Sigmoid colon (tissue), 7 donors: ENCODE data around the gene BRS3. TPM values are rescaled to one million over a fixed set of nuclear protein-coding genes. Genes with fewer than 3 reads are reported as not detected.

Experiments
- DNase-seq: peaks from one replicate; pipeline ENCODE4 v3.0.0-alpha.2; 2019
- H3K27ac ChIP-seq, 4 donors: fragments of 200-600 bp; sonication (generic); one replicate each; pipeline ENCODE4 v1.5.1; 2016 to 2019; ENCODE audit warnings: mild to moderate bottlenecking in 1 of 4
- H3K27me3 ChIP-seq, 3 donors: fragments of 200-600 bp; sonication (generic); one replicate each; pipeline ENCODE4 v1.5.1; 2019; ENCODE audit warnings: mild to moderate bottlenecking in 1 of 3
- H3K36me3 ChIP-seq, 4 donors: fragments of 200-600 bp; sonication (generic); one replicate each; pipeline ENCODE4 v1.5.1; 2016 to 2019
- H3K4me1 ChIP-seq, 4 donors: fragments of 200-600 bp; sonication (generic); one replicate each; pipeline ENCODE4 v1.5.1; 2017 to 2019
- H3K4me3 ChIP-seq, 4 donors: fragments of 200-600 bp; sonication (generic); one replicate each; pipeline ENCODE4 v1.5.1; 2017 to 2019; ENCODE audit warnings: mild to moderate bottlenecking in 2 of 4, moderate library complexity in 1 of 4
- H3K9me3 ChIP-seq, 4 donors: fragments of 200-600 bp in 3 of 4; sonication (generic) in 3 of 4; one replicate each; pipeline versions ENCODE4 v1.5.1 to v1.6.1; 2013 to 2019
- EP300 ChIP-seq, 4 donors: sonication (generic); formaldehyde crosslinking; IDR thresholded peaks; one replicate each; pipeline ENCODE4 v1.6.1; 2017; ENCODE audit warnings: antibody characterized with exemption in 4 of 4
- POLR2A ChIP-seq, 2 donors: fragments of 450-650 bp; IDR thresholded peaks; one replicate each; pipeline ENCODE4 v1.6.1; 2016; ENCODE audit warnings: antibody characterized with exemption in 2 of 2, mild to moderate bottlenecking in 2 of 2, moderate library complexity in 2 of 2
- POLR2AphosphoS5 ChIP-seq, 4 donors: sonication (generic); formaldehyde crosslinking; IDR thresholded peaks; one replicate each; pipeline ENCODE4 v1.6.1; 2017; ENCODE audit warnings: antibody characterized with exemption in 4 of 4
- WGBS, 2 donors: extraction: QIAGEN DNeasy Blood & Tissue Kit; methylation state at CpG; one replicate each; pipeline ENCODE4 v1.1.7; 2013; 5-methylcytosine and 5-hydroxymethylcytosine counted together
- intact Hi-C: fragments of 100-400 bp; cut with DNase I; formaldehyde crosslinking; loops from one replicate; pipeline ENCODE4 v1.15.1; 2023
- polyA plus RNA-seq, 3 donors: library from polyadenylated mRNA; stranded (reverse); fragments of 200-250 nt; gene quantifications; one replicate each; pipeline ENCODE4 v1.2.3, GENCODE V29; 2013
- total RNA-seq, 4 donors: library from RNA; depleted of rRNA; stranded (reverse); fragments of >200 nt; gene quantifications; one replicate each; pipeline ENCODE4 v1.1.0, GENCODE V29; 2016
- TF ChIP-seq, protein P1 (sequence below), 4 experiments: fragments of 450-650 bp in 3 of 4; fragments of 200-600 bp in 1 of 4; IDR thresholded peaks; one replicate each; pipeline ENCODE4 v1.5.1; 2016 to 2019; ENCODE audit warnings: antibody characterized with exemption in 4 of 4, mild to moderate bottlenecking in 3 of 4, moderate library complexity in 2 of 4
- donor health status: healthy with polysubstance abuse.
- donor health status: Bipolar disorder and iron deficiency.
- donor health status: healthy.

BRS3 gene
- total and polyA plus RNA-seq, 7 donors, result not detected

DNA sequence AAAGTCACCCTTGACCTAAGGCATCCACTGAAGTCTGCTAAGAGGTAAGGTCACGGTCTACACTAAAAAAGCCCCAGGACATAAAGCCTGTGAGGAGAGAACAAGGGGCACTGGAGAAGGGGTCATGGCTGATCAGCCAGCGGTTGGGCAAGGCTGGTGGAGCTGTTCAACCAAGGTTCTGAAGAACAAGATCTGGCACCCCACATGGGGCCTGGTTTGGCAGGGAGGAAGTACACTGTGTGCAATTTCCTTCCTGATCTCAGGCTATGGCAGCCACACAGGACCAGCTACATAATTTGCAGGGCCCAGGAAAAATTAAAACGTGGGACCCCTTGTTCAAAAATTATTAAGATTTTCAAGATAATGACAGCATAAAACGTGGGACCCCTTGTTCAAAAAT is 14.1 kb upstream of the BRS3 start:
- Histone ChIP-seq H3K4me3 (no peak overlapping the region), H3K27me3 (peaks cover 0 to 3% (median 0%) of the 10 kb centered on the region in 3 donors), H3K9me3 (no peaks in the 10 kb centered on the region), H3K36me3 (no peaks in the 10 kb centered on the region), H3K27ac (no peak overlapping the region), H3K4me1 (no peaks in the 10 kb centered on the region)
- intact Hi-C loops, result no loop called here
- WGBS, 2 donors, result 77% methylated on average over 4 of the region's 4 CpGs
- TF ChIP-seq POLR2AphosphoS5 (IDR thresholded peaks at IDR 0.05) (no peak), POLR2A (IDR thresholded peaks at IDR 0.05) (no peak), EP300 (IDR thresholded peaks at IDR 0.05) (no peak)
- TF ChIP-seq, protein P1, sequence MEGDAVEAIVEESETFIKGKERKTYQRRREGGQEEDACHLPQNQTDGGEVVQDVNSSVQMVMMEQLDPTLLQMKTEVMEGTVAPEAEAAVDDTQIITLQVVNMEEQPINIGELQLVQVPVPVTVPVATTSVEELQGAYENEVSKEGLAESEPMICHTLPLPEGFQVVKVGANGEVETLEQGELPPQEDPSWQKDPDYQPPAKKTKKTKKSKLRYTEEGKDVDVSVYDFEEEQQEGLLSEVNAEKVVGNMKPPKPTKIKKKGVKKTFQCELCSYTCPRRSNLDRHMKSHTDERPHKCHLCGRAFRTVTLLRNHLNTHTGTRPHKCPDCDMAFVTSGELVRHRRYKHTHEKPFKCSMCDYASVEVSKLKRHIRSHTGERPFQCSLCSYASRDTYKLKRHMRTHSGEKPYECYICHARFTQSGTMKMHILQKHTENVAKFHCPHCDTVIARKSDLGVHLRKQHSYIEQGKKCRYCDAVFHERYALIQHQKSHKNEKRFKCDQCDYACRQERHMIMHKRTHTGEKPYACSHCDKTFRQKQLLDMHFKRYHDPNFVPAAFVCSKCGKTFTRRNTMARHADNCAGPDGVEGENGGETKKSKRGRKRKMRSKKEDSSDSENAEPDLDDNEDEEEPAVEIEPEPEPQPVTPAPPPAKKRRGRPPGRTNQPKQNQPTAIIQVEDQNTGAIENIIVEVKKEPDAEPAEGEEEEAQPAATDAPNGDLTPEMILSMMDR (IDR thresholded peaks at IDR 0.05), result no peak
- no peak for DNase-seq

- DNase-seq, result no peak
- Histone ChIP-seq H3K27me3 (peaks cover 0 to 3% (median 0%) of the 10 kb centered on the region in 3 donors), H3K4me1 (peaks cover 0 to 3% (median 0%) of the 10 kb centered on the region in 4 donors), H3K4me3 (no peak overlapping the region), H3K27ac (no peak overlapping the region), H3K9me3 (no peaks in the 10 kb centered on the region), H3K36me3 (no peaks in the 10 kb centered on the region)
- no peak for TF ChIP-seq POLR2AphosphoS5 (IDR thresholded peaks at IDR 0.05)
- no peak for TF ChIP-seq EP300 (IDR thresholded peaks at IDR 0.05)
- no peak for TF ChIP-seq POLR2A (IDR thresholded peaks at IDR 0.05)
- 67 to 76% methylated on average over 3 of the region's 3 CpGs for WGBS, 2 donors
- intact Hi-C loops, result no loop called here
Observed at GRCh38 chrX:136475236-136475635, 12.5 kb upstream of the BRS3 start.

GRCh38 chrX:136476501-136476900 is 11.2 kb upstream of the BRS3 start:
- H3K27me3 ChIP-seq, result peaks cover 0 to 3% (median 0%) of the 10 kb centered on the region in 3 donors
- no peak overlapping the region for H3K4me3 ChIP-seq
- H3K4me1 ChIP-seq, result peaks cover 0 to 5% (median 0%) of the 10 kb centered on the region in 4 donors
- no peaks in the 10 kb centered on the region for H3K36me3 ChIP-seq
- no peak overlapping the region for H3K27ac ChIP-seq
- H3K9me3 ChIP-seq, result no peaks in the 10 kb centered on the region
- intact Hi-C loops, result no loop called here
- no peak for DNase-seq
- 87 to 88% methylated on average over 2 of the region's 2 CpGs for WGBS, 2 donors
- TF ChIP-seq, protein P1 (IDR thresholded peaks at IDR 0.05), result no peak
- TF ChIP-seq POLR2A (IDR thresholded peaks at IDR 0.05) (no peak), EP300 (IDR thresholded peaks at IDR 0.05) (no peak), POLR2AphosphoS5 (IDR thresholded peaks at IDR 0.05) (no peak)

DNA sequence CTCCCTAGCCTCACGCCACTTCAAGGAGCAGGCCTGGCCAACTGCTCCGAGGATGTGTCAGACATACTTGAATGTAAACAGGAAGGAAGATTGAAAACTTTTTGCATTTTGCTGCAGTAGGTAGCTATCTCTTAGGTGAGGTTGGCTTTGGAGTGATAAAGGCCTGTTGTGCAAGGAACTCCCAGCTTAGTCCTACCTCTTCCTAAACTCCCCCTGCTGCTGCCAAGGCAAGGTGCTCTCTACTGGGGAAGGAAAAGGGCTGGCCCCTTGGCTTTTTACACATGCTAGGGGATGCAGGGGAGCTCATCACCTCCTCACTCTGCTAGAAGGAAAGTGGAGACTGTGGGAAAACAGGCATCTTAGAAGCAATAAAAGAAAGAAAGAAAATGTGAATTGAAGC is 10.7 kb upstream of the BRS3 start:
- H3K4me1 ChIP-seq, result peaks cover 0 to 5% (median 0%) of the 10 kb centered on the region in 4 donors
- no peak overlapping the region for H3K27ac ChIP-seq
- 82 to 83% methylated on average over 2 of the region's 2 CpGs for WGBS, 2 donors
- H3K27me3 ChIP-seq, result peaks cover 0 to 3% (median 0%) of the 10 kb centered on the region in 3 donors
- DNase-seq, result no peak
- no peaks in the 10 kb centered on the region for H3K36me3 ChIP-seq
- H3K9me3 ChIP-seq, result no peaks in the 10 kb centered on the region
- intact Hi-C loops, result no loop called here
- TF ChIP-seq POLR2AphosphoS5 (IDR thresholded peaks at IDR 0.05) (no peak), EP300 (IDR thresholded peaks at IDR 0.05) (no peak), POLR2A (IDR thresholded peaks at IDR 0.05) (no peak)
- TF ChIP-seq, protein P1 (IDR thresholded peaks at IDR 0.05), result no peak
- H3K4me3 ChIP-seq, result no peak overlapping the region

DNA sequence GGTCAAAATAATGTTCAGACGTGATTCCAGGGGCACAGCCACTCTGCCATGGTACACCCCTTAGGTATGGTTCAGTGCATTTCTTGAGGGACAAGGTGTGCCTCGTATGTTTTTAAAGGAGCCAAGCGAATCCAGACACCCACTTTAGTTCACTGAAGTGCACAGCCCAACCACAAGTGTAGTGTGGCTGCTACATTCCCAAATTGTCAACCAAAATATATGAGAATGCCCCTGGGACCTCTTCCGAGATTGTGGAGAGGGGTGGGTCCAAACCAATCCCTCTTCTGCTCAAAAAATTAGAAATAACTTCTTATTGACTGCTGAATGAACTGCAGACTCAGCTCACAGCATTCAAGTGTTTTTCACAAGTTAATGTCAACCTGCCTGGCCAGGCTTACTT is 7.4 kb upstream of the BRS3 start:
- no peaks in the 10 kb centered on the region for H3K9me3 ChIP-seq
- peaks cover 0 to 3% (median 0%) of the 10 kb centered on the region in 3 donors for H3K27me3 ChIP-seq
- H3K4me1 ChIP-seq, result peaks cover 0 to 5% (median 0%) of the 10 kb centered on the region in 4 donors
- intact Hi-C loops, result no loop called here
- WGBS, 2 donors, result 36 to 58% methylated on average over 4 of the region's 4 CpGs
- TF ChIP-seq POLR2A (IDR thresholded peaks at IDR 0.05), result no peak
- TF ChIP-seq, protein P1 (IDR thresholded peaks at IDR 0.05), result no peak
- TF ChIP-seq POLR2AphosphoS5 (IDR thresholded peaks at IDR 0.05), result no peak
- TF ChIP-seq EP300 (IDR thresholded peaks at IDR 0.05), result no peak
- DNase-seq, result no peak
- H3K36me3 ChIP-seq, result no peaks in the 10 kb centered on the region
- no peak overlapping the region for H3K4me3 ChIP-seq
- H3K27ac ChIP-seq, result no peak overlapping the region
